HG03108 (cell line): ENCODE measurements around the gene TUBB6.

Source experiments
- ATAC-seq: cut with Tn5 transposase; IDR thresholded peaks from one replicate; pipeline ENCODE4 v1.9.1; 2021; ENCODE audit warnings: moderate library complexity; ENCODE audit not compliant: unreplicated experiment

TUBB6 gene

DNA sequence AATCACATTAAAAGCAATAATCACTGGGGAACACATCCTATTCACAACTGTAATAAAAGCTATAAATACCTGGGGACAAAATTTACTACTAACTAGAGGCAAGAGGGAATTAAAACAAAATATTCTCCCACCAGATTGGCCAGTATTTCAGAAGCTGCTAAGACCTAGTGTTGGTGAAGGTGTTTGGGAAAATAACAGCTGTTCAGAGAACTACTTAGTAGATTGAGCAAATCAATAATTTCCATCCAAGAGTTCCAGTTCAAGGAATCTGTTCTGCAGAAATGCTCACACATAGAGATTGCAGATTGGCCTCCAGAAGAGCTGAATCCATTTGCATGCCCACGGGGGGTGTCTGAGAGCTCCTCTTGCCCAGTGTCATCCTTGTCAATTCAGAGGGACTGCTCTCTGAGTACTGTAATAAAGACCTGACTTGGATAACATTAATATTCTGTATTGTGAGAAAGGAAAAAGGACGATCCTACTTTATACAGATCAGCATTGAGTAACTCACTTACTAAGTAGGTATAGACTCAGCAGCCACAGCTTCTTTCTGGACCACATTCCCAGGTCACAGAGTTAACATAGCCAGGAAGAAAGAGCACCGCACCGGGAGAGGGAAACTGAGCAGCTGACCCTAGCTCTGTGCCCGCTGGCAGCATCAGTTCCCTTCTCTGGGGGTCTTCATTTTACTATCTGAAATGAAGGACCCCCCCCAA lies 5.6 kb downstream of the TUBB6 start:
- no peak for ATAC-seq

GRCh38 chr18:12314591-12315305 lies 6.7 kb downstream of the TUBB6 start:
- ATAC-seq: peak; percentile 42

DNA sequence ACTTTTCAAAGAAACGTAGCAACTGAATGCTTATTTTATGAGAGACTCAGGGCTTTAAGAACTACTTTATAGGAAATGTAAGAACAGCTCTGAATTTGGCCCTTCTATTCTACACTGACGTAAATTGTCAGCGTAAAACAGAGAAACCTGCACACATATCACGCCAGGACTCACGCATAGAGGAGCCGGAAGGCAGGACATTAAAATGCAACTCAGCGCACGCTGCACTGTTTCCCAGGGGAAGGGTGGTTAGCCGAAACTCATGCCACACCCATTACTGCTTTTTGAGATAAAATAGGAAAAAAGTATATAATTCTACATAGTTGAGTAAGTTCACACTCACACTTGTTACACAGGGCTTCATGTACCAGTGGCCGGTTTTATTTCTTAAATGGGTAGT lies 7.4 kb downstream of the TUBB6 start:
- no peak for ATAC-seq

GRCh38 chr18:12315911-12316310 lies 7.9 kb downstream of the TUBB6 start:
- no peak for ATAC-seq

GRCh38 chr18:12317664-12318333 lies 9.8 kb downstream of the TUBB6 start:
- ATAC-seq: no peak

DNA sequence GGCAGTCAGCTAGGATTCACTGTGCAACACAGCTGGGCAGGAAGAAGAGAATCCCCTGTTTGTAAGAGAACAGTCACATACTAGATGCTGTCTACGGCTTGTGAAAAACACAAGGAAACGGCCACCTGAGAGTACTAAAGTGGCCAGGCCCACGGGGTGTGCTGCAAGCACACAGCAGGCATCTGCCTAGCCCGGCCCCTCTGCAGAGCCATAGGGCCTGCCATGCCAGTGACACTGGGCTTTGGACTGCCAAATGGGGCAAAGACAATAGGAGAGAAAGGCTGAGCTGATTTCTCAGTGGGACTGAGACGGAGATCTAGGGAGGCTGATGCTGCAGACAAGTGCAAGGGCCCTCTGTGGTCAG lies 10.3 kb downstream of the TUBB6 start:
- ATAC-seq: no peak

GRCh38 chr18:12318857-12319256 lies 10.8 kb downstream of the TUBB6 start:
- no peak for ATAC-seq

- ATAC-seq: peak; percentile 74
Observed at GRCh38 chr18:12321333-12321732, 13.3 kb downstream of the TUBB6 start.

DNA sequence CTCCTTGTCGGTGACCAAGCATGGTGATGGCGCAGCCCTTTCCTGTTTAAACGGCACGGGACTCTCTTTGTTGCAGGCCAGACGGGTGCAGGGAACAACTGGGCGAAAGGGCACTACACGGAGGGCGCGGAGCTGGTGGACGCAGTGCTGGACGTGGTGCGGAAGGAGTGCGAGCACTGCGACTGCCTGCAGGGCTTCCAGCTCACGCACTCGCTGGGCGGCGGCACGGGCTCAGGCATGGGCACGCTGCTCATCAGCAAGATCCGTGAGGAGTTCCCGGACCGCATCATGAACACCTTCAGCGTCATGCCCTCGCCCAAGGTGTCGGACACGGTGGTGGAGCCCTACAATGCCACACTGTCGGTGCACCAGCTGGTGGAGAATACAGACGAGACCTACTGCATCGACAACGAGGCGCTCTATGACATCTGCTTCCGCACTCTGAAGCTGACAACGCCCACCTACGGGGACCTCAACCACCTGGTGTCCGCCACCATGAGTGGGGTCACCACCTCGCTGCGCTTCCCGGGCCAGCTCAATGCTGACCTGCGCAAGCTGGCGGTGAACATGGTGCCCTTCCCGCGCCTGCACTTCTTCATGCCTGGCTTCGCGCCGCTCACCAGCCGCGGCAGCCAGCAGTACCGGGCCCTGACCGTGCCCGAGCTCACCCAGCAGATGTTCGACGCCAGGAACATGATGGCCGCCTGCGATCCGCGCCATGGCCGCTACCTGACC lies 17.1 kb downstream of the TUBB6 start:
- no peak for ATAC-seq

GRCh38 chr18:12325726-12326245 lies 17.7 kb downstream of the TUBB6 start:
- ATAC-seq: no peak

DNA sequence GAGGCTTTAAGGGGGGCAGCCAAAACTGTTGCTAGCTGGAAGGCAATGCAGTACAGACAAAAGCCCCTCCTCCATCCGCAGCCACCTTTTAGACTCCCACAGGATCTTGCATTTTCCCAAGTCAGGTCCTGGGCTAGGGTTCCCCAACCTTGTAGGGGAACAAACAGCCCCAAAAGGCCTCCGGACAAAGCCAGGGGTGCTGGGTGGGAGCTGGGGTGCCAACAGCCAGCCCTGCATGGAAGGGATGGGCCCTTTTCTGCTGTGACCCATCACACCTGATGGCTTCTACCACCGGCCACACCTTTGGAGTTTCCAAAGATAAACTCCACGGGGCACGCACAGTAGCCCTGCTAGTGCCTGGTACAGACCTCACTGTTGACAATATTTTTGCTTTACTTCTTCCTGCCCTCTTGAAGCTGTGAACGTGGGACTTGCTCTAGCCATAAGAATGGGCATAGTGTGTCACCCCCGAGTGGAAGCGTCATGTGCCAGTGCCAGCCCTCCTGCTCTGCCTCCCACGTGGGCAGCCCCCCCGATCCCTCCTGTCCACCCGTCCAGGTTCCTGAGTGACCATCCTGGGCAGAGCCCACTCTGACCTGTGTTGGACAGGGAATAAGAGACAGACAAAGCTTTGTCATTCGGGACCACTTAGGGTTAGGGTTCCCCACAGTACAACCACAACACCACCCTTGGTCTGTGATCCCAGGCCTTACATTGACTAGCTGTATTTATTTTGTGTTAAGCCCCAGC lies 18.8 kb downstream of the TUBB6 start:
- no peak for ATAC-seq

DNA sequence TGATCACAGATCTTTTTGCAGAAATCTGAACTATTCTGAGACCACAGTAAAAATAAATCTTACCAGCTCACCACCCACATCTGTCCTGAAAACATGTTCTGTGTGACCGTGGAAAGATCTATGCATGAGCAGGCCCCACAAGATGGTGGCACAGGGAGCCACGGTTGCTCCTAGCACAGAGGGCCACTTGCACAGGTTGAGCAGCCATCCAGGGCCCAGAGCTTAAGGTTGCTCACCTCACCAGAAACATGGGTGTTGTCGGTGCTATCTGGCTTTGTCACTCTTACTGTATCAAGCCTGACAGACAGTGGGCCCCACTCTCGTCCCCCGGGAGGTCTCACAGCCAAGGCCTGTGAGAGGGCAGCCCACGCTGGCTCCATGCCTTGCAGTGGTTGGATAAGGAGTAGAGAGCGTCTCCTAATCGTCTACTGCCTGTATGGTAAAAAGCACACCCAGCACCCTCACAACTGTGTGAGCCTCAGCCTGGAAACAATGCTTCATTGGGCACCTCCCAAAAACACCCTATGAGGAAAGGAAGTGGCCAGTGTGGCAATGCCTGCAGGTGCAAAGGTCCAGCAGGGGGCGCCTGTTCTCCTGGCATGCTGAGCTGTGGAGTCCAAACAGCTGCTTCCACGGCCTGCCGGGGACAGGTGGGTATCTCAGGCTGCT lies 19.6 kb downstream of the TUBB6 start:
- peak; percentile 52 for ATAC-seq

DNA sequence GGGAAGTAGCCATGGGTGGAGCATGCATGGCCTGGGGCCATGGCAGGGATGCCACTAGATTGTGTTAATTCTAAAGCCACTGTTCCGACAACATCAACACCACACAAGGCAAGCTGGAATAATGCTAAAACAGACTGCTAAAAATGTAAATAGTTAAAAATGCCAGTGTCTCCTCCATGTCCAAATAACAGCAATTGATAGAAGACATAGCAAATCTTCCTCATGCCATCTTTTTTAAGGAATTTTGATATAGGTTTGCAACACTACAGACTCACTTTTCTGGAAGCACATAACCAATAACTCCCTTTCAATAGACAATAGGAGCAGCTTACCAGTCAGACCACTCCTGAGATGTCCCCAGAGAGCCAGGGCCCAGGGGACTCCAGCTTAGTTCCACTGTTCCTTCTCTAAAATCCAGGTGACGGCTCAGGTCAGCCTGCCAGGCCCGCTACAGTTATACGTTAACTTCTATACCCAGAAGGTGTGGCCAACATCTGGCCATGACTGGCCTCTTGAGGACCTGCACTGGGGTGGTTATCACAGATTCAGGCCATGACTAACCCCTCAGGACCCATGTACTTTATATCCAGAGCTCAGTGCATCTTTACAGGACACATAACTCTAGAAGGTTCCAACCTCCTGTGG lies 20.3 kb downstream of the TUBB6 start:
- no peak for ATAC-seq

GRCh38 chr18:12329125-12329698 lies 21.2 kb downstream of the TUBB6 start:
- ATAC-seq: no peak

GRCh38 chr18:12330766-12331165 lies 22.7 kb downstream of the TUBB6 start:
- no peak for ATAC-seq

- ATAC-seq: no peak
Observed at GRCh38 chr18:12333506-12334290, 25.7 kb downstream of the TUBB6 start.

DNA sequence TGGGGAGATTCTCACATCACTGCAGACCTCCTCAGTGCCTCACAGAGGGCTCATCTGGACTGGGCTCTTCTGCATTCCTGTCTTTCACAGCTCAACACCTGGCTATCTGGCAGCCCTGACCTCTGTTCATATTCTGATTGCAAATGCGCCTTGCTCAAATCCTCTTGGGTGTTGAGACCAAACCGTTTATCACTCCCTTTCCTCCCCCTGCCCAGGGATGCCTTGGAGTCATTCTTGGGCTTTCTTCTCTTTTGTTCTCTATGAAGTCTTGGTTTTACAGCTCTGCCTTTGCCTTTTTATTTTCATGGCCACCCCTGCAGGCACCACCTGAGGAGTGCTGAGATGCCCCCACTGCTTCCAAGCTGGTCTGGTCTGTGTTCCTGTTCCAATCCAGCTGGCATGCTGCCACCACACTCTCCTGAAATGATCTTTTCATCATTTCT lies 26.3 kb downstream of the TUBB6 start:
- ATAC-seq: no peak

DNA sequence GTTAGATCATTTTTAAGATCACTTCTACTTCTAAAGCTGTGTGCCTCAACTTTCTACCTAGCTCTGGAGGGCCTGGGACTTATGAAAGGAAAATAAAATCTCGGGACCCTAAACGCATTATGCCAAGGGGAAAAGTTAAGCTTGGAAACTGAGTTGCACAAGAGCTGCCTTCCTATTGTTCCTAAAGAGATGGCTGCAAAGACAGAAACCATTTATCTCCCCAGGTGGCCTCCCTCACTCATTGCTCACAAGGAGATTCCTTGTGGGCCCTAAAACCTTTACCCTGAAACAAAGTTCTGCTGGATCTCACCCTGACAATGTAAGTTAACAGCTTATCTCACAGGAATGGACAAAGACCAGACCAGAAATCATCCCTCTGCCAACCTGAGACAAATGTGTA lies 26.8 kb downstream of the TUBB6 start:
- ATAC-seq: no peak
